A673 (cell line): Measurements from ENCODE around the gene CCDC174. TPM values are rescaled to one million over a fixed set of nuclear protein-coding genes. Genes with fewer than 3 reads are reported as not detected.

Source experiments
- BruUV-seq: library from RNA; stranded (reverse); fragments of 400-500 nt; replicated peaks from 2 replicates; lab custom pipeline; 2021; lab: Mats Ljungman, UMichigan
- CTCF ChIA-PET: fragments of 300-600 bp; sonication (Branson Sonifier 250); formaldehyde crosslinking; loops from one replicate; lab custom pipeline; 2022; ENCODE audit warnings: antibody characterized with exemption; lab: Charles Lee
- POLR2A ChIA-PET: fragments of 300-600 bp; sonication (Branson Sonifier 250); formaldehyde crosslinking; loops from one replicate; lab custom pipeline; 2022; ENCODE audit warnings: antibody characterized with exemption; ENCODE audit not compliant: low non-redundant PET; lab: Charles Lee
- DNase-seq: peaks from one replicate; pipeline ENCODE4 v3.0.0-alpha.2; 2015; ENCODE audit warnings: low spot score
- H3K27ac ChIP-seq: fragments of 200-600 bp; sonication (generic); 2 replicates; pipeline ENCODE4 v1.5.1; 2016; ENCODE audit warnings: mixed run types, low read depth, mild to moderate bottlenecking, mixed read lengths, antibody characterized with exemption, low read length; ENCODE audit not compliant: poor library complexity, severe bottlenecking
- H3K27me3 ChIP-seq: fragments of 200-600 bp; sonication (generic); replicated peaks from 2 replicates; pipeline ENCODE4 v1.6.1; 2017; ENCODE audit warnings: mixed run types, low read depth, mild to moderate bottlenecking, mixed read lengths, antibody characterized with exemption, low read length; ENCODE audit not compliant: insufficient read depth, poor library complexity
- H3K36me3 ChIP-seq: fragments of 200-600 bp; sonication (generic); 2 replicates; pipeline ENCODE4 v1.6.1; 2016; ENCODE audit warnings: mixed run types, mild to moderate bottlenecking, mixed read lengths, antibody characterized with exemption, low read length; ENCODE audit not compliant: insufficient read depth, poor library complexity, severe bottlenecking
- H3K4me1 ChIP-seq: fragments of 200-600 bp; sonication (generic); 2 replicates; pipeline ENCODE4 v1.6.1; 2017; ENCODE audit warnings: mixed run types, mild to moderate bottlenecking, mixed read lengths, antibody characterized with exemption, low read length; ENCODE audit not compliant: insufficient read depth, poor library complexity, severe bottlenecking
- H3K4me3 ChIP-seq: fragments of 200-600 bp; sonication (generic); 2 replicates; pipeline ENCODE4 v1.5.1; 2016; ENCODE audit warnings: low read depth, mixed run types, mild to moderate bottlenecking, mixed read lengths, low read length; ENCODE audit not compliant: poor library complexity, severe bottlenecking
- H3K9me3 ChIP-seq: fragments of 200-600 bp; sonication (generic); 2 replicates; pipeline ENCODE4 v1.6.1; 2016; ENCODE audit warnings: mixed run types, low read depth, mild to moderate bottlenecking, mixed read lengths, antibody characterized with exemption, low read length; ENCODE audit not compliant: poor library complexity, severe bottlenecking
- CTCF ChIP-seq: fragments of 300-800, 200-600 bp; sonication (generic); conservative IDR thresholded peaks from 2 replicates; pipeline ENCODE4 v1.5.1; 2017; ENCODE audit warnings: low read depth, mild to moderate bottlenecking, antibody characterized with exemption, low read length, moderate library complexity, mixed read lengths
- EZH2 ChIP-seq: fragments of 200-600 bp; sonication (generic); IDR thresholded peaks from 2 replicates; pipeline ENCODE4 v1.6.1; 2017; ENCODE audit warnings: borderline replicate concordance, low read depth, mild to moderate bottlenecking, mixed read lengths, antibody characterized with exemption, low read length; ENCODE audit not compliant: poor library complexity, severe bottlenecking
- intact Hi-C: fragments of 100-400 bp; cut with micrococcal nuclease; formaldehyde crosslinking; loops from one replicate; pipeline ENCODE4 v1.10.0; 2022; ENCODE audit not compliant: unreplicated experiment
- total RNA-seq: library from RNA; stranded (reverse); gene quantifications from 2 replicates; pipeline ENCODE4 v1.2.3, GENCODE V29; 2021

The CCDC174 gene
- total RNA-seq, 1 experiment from 2014 or later, result 19.8 TPM

DNA sequence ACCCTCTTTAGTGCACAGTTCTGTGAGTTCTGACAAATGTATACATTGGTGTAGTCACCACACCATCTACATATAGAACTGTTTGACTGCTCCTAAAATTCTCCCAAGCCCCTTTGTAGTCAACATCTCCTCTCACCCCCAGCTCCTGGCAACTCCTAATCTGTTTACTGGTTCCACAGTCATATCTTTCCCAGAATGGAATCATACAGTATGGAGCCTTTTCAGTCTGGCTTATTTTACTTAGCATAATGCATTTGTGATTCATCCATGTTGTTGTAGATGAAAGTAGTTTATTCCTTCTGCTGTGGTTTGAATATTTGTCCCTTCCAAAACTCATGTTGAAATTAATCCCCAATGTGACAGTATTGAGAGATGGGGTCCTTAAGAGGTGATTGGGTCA lies 41.6 kb upstream of the CCDC174 start:
- Histone ChIP-seq H3K27me3 (peaks cover 7% of the 10 kb centered on the region), H3K27ac (no peak overlapping the region), H3K36me3 (no peaks in the 10 kb centered on the region), H3K4me3 (no peak overlapping the region), H3K9me3 (no peaks in the 10 kb centered on the region), H3K4me1 (no peaks in the 10 kb centered on the region)
- POLR2A ChIA-PET, result no interaction called here
- no peak for DNase-seq
- intact Hi-C loops, result no loop called here
- CTCF ChIA-PET, result no interaction called here
- TF ChIP-seq CTCF (no peak), EZH2 (no peak)
- no TSS peak for BruUV-seq

GRCh38 chr3:14614189-14614588 lies 37.4 kb upstream of the CCDC174 start:
- intact Hi-C loops, result no loop called here
- Histone ChIP-seq H3K27ac (no peak overlapping the region), H3K4me1 (peaks cover 10% of the 10 kb centered on the region), H3K4me3 (no peak overlapping the region), H3K27me3 (peaks cover 3% of the 10 kb centered on the region), H3K36me3 (no peaks in the 10 kb centered on the region), H3K9me3 (no peaks in the 10 kb centered on the region)
- TF ChIP-seq EZH2 (no peak), CTCF (no peak)
- CTCF ChIA-PET, result no interaction called here
- POLR2A ChIA-PET, result interaction anchor here (0.6 kb wide), 1 partner anchor 18 kb away, joined by 11 read pairs; no protein-coding TSS in a partner anchor
- no TSS peak for BruUV-seq
- DNase-seq, result no peak

DNA sequence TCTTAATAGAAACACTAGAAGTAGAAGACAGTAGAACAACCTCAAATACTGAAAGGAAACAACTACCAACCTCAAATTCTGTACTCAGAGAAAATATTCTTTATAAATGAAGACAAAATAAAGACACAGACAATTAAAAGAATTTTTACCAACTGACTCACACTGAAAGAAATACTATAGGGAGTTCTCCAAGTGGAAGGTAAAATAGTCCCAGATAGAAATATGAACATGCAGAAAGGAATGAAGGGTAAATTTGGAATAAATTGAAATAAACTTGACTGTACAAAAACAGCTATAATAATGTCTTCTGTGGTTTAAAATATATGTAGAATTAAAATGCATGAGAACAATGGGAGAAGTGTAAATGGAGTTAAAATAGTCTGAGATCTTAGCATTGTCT lies 36.7 kb upstream of the CCDC174 start:
- H3K27ac ChIP-seq, result no peak overlapping the region
- ChIA-PET CTCF (no interaction called here), POLR2A (no interaction called here)
- H3K4me1 ChIP-seq, result peaks cover 10% of the 10 kb centered on the region
- no peak for DNase-seq
- no TSS peak for BruUV-seq
- no peak for TF ChIP-seq CTCF
- no peak for TF ChIP-seq EZH2
- no peak overlapping the region for H3K4me3 ChIP-seq
- H3K9me3 ChIP-seq, result no peaks in the 10 kb centered on the region
- no peaks in the 10 kb centered on the region for H3K36me3 ChIP-seq
- intact Hi-C loops, result no loop called here
- peaks cover 3% of the 10 kb centered on the region for H3K27me3 ChIP-seq
